ENCODE data around the gene CHAC1.

The CHAC1 gene

GRCh38 chr15:40990789-40991188 is 37.5 kb downstream of the CHAC1 start:
- no peak for DNase-seq

GRCh38 chr15:40991355-40991754 is 38.1 kb downstream of the CHAC1 start:
- DNase-seq = no peak

- DNase-seq = no peak
These were observed 39.0 kb downstream of the CHAC1 start for GRCh38 chr15:40992241-40992741.

GRCh38 chr15:40992825-40993224 is 39.6 kb downstream of the CHAC1 start:
- DNase-seq = no peak

- DNase-seq = no peak
These were observed 42.4 kb downstream of the CHAC1 start for GRCh38 chr15:40995656-40996055.

GRCh38 chr15:40999190-40999589 is 45.9 kb downstream of the CHAC1 start:
- no peak for DNase-seq

- DNase-seq = no peak
These were observed 48.4 kb downstream of the CHAC1 start for GRCh38 chr15:41001524-41002214.

GRCh38 chr15:41004490-41004889 is 51.2 kb downstream of the CHAC1 start:
- DNase-seq = no peak

All from T-helper 9 cell (primary cell).